BJ (cell line): Measurements from ENCODE around the gene ETS1. TPM values are rescaled to one million over a fixed set of nuclear protein-coding genes. Genes with fewer than 3 reads are reported as not detected.

ENCODE experiments used
- CTCF ChIA-PET: fragments of 350-600 bp; formaldehyde crosslinking; extraction: SDS; loops from one replicate; lab custom pipeline; 2021; ENCODE audit warnings: antibody characterized with exemption, inconsistent platforms; lab: Yijun Ruan, JAX
- POLR2A ChIA-PET: fragments of 300-600 bp; sonication (Branson Sonifier 250); formaldehyde crosslinking; extraction: SDS; loops from one replicate; lab custom pipeline; 2021; ENCODE audit warnings: antibody characterized with exemption; lab: Charles Lee
- DNase-seq: peaks from one replicate; pipeline ENCODE4 v3.0.0-alpha.2; 2011; ENCODE audit warnings: low read depth
- H3K27me3 ChIP-seq: 2 replicates; pipeline ENCODE4 v1.6.0; 2011; ENCODE audit warnings: low read length; ENCODE audit not compliant: control insufficient read depth, insufficient read depth
- H3K36me3 ChIP-seq: 2 replicates; pipeline ENCODE4 v1.5.1; 2011; ENCODE audit warnings: low read length; ENCODE audit not compliant: control insufficient read depth, insufficient read depth
- H3K4me3 ChIP-seq: 2 replicates; pipeline ENCODE4 v1.5.1; 2011; ENCODE audit warnings: low read depth, mild to moderate bottlenecking, control low read depth, low read length
- polyA plus RNA-seq: library from polyadenylated mRNA; depleted of rRNA; stranded (reverse); fragments of >200 nt; gene quantifications from 2 replicates; pipeline ENCODE4 v1.2.3, GENCODE V29; 2011
- TF ChIP-seq, protein P1 (sequence below): IDR thresholded peaks from 2 replicates; pipeline ENCODE4 v1.5.1; 2011; ENCODE audit warnings: low read depth, mild to moderate bottlenecking, control low read depth, inconsistent platforms, low read length, moderate library complexity; ENCODE audit not compliant: insufficient read depth

The ETS1 gene
- polyA plus RNA-seq, 1 experiment, result 38.5 TPM

DNA sequence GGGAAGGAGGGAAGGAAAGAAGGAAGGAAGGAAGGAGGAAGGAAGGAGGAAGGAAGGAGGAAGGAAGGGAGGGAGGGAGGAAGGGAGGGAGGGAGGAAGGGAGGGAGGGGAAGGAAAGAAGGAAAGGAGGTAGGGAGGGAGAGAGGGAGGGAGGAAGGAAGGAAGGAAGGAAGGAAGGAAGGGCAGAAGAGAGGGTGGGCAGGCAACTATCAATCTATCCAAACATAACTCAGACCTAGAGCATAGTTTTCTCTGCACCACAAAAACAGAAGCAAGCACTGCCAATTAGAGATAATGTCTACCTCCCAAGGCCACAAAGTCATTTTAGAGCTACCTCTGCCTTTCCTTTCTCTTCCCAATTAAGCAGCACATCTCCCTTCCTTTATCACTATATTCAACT lies 109.1 kb downstream of the ETS1 start:
- CTCF ChIA-PET, result no interaction called here
- no peak for DNase-seq
- TF ChIP-seq, protein P1, sequence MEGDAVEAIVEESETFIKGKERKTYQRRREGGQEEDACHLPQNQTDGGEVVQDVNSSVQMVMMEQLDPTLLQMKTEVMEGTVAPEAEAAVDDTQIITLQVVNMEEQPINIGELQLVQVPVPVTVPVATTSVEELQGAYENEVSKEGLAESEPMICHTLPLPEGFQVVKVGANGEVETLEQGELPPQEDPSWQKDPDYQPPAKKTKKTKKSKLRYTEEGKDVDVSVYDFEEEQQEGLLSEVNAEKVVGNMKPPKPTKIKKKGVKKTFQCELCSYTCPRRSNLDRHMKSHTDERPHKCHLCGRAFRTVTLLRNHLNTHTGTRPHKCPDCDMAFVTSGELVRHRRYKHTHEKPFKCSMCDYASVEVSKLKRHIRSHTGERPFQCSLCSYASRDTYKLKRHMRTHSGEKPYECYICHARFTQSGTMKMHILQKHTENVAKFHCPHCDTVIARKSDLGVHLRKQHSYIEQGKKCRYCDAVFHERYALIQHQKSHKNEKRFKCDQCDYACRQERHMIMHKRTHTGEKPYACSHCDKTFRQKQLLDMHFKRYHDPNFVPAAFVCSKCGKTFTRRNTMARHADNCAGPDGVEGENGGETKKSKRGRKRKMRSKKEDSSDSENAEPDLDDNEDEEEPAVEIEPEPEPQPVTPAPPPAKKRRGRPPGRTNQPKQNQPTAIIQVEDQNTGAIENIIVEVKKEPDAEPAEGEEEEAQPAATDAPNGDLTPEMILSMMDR, result no peak
- Histone ChIP-seq H3K4me3 (no peak overlapping the region), H3K27me3 (no peaks in the 10 kb centered on the region), H3K36me3 (peaks cover 17% of the 10 kb centered on the region)
- POLR2A ChIA-PET, result no interaction called here

DNA sequence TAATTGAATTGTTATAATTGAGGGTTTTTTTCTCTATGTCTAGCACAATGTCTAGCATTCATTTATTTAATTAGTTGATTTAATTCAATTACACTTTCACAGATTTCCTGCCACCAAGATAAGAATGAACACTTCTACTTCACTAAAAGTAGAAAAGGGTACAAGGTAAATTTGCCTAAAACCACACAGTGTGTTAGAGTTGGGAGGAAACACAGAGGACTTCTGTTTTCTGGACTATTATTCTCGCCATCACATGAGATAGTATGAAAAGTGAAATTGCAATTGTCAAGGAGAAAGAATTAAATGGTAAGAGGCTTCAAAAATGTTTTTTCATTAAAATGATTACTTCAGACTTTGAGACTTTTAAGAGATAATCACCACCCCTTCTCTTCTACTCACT lies 109.5 kb downstream of the ETS1 start:
- CTCF ChIA-PET, result no interaction called here
- TF ChIP-seq, protein P1, result no peak
- Histone ChIP-seq H3K27me3 (no peaks in the 10 kb centered on the region), H3K36me3 (peaks cover 12% of the 10 kb centered on the region), H3K4me3 (no peak overlapping the region)
- no peak for DNase-seq
- POLR2A ChIA-PET, result no interaction called here

DNA sequence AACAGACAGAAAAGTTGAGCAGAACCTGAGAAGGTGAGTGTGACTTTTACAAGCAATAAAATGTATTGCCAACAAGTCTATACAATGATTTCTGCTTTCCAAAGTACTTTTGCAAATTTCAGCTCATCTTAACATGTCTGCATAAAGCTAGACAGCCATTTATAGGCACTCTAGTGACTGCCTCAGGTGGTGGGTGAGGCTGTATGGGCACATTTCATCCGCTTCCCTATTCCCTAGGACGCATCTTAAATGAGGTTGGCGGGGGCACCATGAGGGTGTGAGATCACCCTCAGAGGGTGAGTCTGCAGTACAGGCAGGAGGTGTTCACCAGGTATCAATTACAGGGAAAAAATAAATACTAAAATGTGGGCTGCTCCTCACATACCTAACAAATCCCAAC lies 110.1 kb downstream of the ETS1 start:
- no peak overlapping the region for H3K4me3 ChIP-seq
- no peaks in the 10 kb centered on the region for H3K27me3 ChIP-seq
- no peak for DNase-seq
- peaks cover 13% of the 10 kb centered on the region for H3K36me3 ChIP-seq
- TF ChIP-seq, protein P1, result no peak
- CTCF ChIA-PET, result interaction anchor here (0.9 to 1.0 kb wide), 3 partner anchors 8 to 305 kb away, joined by 3 read pairs; no protein-coding TSS in a partner anchor
- POLR2A ChIA-PET, result no interaction called here

DNA sequence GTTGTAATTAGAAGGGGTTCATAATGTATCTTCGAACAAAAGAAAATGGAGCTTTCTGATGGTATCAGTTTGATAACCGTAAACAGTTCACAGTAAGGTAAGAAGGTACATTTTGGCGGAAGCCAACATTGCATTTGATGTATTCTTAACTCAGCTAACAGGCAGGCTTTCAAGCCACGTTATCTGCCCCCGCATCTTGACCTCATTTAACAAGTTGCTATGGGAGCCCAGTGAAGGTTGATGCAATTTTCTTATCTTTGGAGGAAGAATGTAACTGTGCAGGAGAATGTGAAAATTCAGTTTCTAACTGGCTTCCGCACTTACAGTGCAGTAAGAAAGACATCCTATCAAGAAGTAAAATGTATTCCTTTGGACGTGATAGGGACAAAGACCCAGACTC lies 110.6 kb downstream of the ETS1 start:
- TF ChIP-seq, protein P1, result no peak
- ChIA-PET CTCF (interaction anchor here (0.9 to 1.0 kb wide), 3 partner anchors 9 to 304 kb away, joined by 3 read pairs; no protein-coding TSS in a partner anchor), POLR2A (no interaction called here)
- Histone ChIP-seq H3K36me3 (peaks cover 13% of the 10 kb centered on the region), H3K27me3 (no peaks in the 10 kb centered on the region), H3K4me3 (no peak overlapping the region)
- DNase-seq, result no peak

DNA sequence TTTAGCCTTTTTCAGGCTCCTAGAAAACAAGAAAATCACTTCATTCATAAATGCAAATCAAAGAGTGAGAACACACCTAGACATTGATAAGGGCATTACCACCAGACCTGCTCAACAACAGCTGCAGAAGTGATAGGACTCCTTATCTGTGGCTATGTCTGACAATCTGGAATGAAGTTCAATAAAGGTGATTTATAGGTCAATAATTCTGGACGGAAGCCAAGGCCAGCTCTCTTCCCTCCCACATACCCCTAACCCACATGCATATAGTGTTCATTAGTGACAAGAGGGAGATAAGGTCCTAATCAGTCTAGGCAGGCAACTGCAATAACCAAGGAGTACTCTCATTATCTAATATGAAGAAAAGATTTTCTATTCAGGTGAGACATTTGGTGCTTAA lies 111.3 kb downstream of the ETS1 start:
- peaks cover 13% of the 10 kb centered on the region for H3K36me3 ChIP-seq
- CTCF ChIA-PET, result interaction anchor here (1.0 kb wide), 1 partner anchor 9 kb away, joined by 3 read pairs; no protein-coding TSS in a partner anchor
- TF ChIP-seq, protein P1, result no peak
- H3K27me3 ChIP-seq, result no peaks in the 10 kb centered on the region
- no peak for DNase-seq
- no peak overlapping the region for H3K4me3 ChIP-seq
- POLR2A ChIA-PET, result no interaction called here
